T-helper 2 cell treated with Interferon-gamma antibody and Interleukin-4, amounts not matched to agents 100 ng/mL and 5 ng/mL, for 36 hours (primary cell): ENCODE data around the gene HOXA5. TPM values are rescaled to one million over a fixed set of nuclear protein-coding genes. Genes with fewer than 3 reads are reported as not detected.

ENCODE experiments used
- intact Hi-C: fragments of 100-400 bp; cut with micrococcal nuclease; formaldehyde crosslinking; loops from one replicate; pipeline ENCODE4 v1.15.1; 2023
- total RNA-seq: library from RNA; stranded (reverse); gene quantifications from 2 replicates; pipeline ENCODE4 v1.2.3, GENCODE V29; 2022

HOXA5 gene
- total RNA-seq, 1 donor from 2014 or later = not detected

DNA sequence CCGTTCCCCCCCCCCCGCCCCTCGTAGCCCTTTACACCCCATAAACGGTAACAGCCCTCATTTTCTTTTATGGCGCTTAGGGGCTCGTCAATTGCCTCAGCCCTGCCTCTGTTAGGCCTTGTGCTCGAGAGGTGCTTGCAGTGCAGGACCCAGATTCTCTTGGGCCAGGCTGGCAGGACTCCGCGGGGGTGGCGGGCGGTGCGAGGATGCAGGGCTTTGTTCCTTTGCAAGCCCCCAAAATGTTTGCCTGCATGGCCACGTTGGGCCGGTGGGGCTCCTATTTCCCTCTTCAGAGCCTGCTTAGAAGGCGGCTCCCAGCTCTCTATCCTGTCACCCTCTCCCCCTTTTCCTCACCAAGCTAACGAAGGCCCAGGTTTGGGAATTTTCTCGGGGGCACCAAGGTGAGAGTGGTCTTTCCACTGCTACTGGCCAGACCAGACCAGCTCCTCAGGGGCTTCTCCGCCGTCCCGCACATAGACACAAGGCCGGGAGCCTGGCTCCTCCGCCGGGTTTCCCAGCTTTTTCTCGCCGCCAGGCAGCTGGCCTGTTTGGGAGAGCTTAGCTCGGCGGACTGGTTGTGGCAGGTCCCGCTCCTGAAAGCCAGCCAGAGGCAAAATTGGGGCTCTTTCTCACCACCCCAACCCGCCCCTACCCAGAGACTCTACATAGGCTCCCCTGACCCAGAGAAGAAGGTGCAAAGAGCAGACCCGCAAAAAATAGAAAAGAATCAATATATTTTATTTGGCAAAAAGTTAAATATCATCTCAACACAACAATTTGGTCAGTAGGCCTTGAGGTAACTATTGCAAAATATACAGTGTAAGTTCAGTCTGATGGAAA is 18.5 kb upstream of the HOXA5 start:
- intact Hi-C loops = loop anchor here (1.0 to 5.0 kb wide), 7 partner anchors 65 to 1300 kb away; no protein-coding TSS in a partner anchor

DNA sequence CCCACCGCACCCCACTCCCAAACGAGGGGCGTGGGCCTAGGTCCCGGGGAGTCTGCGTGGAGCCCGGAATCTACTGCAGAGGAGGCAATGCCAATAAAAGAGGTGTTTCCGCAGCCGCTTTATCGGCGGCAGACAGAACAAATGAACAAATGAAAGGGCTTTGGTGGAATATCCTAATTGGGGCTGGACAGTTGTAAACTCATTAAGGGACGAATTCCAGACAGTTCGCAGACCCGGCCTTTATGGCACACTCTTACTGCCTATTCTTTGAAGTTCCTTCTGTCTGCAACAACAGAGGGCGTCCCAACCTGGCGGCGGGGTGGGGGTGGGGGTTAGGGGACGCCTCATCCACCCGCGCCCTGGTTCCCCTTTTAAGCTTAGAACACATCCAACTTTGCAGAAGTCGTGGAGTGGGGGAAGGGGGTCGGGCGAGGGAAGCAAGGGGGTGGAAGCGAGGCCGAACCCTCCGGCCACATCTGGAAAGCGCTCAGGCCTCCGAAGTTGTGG is 17.8 kb upstream of the HOXA5 start:
- intact Hi-C loops = loop anchor here (1.0 to 5.0 kb wide), 7 partner anchors 64 to 1299 kb away; no protein-coding TSS in a partner anchor

DNA sequence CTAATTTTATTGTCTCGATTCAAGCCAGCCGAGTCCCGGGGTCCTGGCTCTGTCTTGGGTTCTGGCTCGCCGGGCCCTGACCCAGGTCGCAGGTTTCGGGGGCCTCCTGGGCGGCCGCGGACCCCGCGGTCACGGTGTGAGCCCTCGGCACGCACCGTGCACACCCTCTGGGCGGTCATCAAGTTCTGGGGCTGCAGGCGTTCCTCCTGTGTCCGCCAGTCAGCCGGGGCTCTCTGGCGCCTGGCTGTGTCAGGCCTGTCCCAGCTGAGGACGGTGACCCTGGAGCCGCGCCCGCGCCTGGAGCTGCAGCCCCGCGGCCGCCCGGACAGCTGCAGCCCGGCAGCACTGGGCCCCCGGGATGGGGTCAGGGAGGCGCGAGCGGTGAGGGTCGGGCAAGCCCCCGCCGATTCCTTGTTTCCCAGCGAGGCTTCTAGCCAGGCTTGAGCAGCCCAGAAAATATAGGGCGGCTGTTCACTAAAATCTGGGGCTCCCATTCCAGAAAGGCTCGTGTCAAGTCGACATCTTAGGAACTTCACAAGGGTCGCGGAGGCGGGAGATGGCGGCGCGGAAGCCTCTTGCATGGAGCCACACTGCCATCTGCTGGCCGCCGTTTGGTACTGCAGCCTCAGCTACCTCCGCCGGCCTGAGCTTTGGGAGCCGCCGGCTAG is 17.2 kb upstream of the HOXA5 start:
- intact Hi-C loops = loop anchor here (1.0 to 5.0 kb wide), 8 partner anchors 10 to 1298 kb away; no protein-coding TSS in a partner anchor

DNA sequence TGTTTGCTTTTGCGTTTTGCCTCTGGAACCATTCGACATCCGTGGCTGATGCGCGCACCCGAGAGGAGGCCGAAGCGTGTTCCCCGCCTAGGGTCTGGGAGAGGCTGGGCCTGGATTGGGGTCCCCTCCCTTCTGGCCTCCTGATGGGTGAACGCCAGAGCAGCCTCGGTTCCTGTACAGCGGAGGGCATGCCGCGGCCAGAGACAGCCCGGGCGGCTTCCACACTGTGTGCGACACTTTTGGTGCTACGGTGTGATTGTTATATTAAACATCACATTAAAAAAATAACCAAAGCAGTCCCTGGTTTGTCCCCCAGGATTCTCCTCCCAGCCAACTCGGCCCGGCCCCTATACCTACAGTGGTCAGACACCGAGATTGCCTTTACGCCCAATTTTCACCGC is 16.7 kb upstream of the HOXA5 start:
- intact Hi-C loops = loop anchor here (1.0 to 5.0 kb wide), 4 partner anchors 10 to 1298 kb away; no protein-coding TSS in a partner anchor

DNA sequence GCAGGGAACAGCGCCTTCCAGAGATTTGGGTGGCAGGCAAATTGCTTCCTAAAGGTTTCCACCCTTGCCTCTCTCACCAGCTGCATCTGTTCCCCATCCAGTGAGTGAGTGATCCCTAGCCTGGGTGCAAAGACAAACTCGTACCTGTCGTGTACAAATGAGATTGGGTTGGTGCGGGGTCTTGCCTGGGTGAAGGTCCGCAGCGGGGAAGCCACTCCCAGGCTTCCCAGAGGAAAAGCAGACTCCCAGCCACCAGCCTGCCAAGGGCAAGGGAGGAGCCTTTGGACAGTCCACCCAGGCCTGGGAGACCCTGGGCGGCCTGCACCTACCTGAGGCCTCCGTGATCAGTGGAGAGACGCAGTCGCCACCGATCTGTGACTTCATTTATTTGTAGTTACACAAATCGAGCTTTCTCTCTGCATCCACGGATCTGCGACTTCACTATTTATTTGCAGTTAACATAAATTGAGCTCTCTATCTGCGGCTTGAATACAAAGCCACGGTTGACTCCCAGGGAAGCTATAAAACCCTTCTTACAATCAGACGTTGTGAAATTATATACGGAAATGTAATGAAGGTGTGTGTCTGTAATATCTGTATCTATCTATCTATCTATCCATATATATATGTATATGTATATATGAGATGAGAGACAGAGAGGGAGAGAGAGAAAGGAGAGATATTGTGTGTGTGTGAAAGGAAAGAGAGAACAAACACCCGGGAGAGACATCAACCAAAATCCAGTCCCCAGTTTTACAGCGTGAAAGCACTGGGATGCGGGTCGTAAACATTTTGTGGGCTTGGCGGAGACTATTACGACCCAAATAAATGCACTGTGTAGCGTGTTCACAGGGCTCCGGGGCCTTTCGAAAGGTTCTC is 16.0 kb upstream of the HOXA5 start:
- intact Hi-C loops = loop anchor here (1.0 to 5.0 kb wide), 5 partner anchors 9 to 1297 kb away; no protein-coding TSS in a partner anchor

DNA sequence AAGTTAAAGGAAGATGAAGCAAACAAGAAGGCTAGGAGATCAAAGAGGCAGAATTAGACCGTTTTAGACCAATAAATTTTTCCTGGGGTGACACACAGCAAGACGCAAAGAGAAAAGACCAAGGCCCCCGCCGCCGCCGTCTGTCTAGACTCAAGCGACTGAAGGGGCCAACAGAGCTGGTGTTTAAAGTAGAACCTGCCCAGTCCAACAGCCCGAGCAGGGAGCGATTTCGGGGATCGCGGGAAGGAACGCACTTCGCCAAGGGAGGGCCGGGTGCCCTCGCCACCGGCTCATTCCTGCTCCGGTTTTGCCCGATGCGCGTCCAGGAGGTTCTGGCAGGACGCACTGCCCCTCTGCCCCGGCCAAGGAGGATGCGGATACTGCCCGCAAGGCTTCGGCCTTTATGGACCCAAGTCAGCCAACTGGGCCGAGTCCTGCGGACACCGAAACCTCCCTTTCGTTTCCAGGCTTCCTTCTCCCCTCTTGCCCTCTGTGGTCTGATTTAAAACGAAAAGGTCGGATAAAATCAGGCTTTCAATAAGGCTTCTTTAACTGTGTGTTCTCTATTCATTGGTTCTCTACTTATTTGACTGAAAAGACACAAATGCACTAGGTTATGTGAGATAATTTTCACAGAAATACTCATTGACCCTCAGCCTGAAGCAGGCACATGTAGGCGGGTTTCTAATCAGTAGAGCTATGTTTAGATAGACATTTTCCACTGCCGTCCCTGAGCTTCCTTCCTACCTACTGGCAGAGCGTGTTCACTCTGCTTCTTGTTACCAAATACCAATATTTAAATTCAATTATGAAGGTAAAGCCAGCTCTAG is 15.2 kb upstream of the HOXA5 start:
- intact Hi-C loops = loop anchor here (2.0 kb wide), 1 partner anchor 14 kb away; no protein-coding TSS in a partner anchor

DNA sequence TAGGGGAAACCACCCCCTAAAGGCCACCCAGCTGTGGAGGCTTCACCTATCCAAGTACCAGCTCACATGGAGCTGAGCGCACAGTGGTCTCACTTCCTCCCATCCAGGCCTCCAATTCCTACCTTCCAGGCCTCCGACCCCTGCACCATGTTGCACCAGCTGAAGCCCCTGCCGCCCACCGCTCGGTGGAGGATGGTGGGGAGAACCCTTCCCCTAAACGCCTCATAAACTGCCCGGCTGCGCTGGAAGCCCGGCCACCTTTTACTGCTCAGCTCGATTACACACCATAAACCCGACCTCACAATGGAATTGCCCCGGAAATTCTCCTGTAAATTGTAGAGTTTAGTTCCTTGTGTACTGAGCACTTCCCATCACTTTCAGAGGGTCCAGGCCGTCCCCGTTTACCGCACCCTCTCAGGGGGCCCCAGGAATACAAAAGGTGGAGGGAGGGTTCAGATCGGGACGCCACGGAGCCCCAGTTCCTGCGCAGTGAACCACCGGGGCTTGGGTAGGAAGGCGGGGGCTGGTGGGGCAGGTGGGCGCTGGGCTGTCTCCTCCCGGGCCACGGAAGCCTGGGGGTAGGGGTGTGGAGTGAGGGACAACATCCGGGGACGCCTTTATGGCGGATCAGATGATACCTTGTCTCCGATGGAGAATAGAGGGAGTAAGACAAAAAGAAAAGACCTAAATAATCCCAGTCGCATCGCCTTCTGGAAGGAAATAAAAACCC is 14.4 kb upstream of the HOXA5 start:
- intact Hi-C loops = loop anchor here (1.0 to 2.0 kb wide), 3 partner anchors 8 to 27 kb away; partner anchors contain the start of gene HOXA11

DNA sequence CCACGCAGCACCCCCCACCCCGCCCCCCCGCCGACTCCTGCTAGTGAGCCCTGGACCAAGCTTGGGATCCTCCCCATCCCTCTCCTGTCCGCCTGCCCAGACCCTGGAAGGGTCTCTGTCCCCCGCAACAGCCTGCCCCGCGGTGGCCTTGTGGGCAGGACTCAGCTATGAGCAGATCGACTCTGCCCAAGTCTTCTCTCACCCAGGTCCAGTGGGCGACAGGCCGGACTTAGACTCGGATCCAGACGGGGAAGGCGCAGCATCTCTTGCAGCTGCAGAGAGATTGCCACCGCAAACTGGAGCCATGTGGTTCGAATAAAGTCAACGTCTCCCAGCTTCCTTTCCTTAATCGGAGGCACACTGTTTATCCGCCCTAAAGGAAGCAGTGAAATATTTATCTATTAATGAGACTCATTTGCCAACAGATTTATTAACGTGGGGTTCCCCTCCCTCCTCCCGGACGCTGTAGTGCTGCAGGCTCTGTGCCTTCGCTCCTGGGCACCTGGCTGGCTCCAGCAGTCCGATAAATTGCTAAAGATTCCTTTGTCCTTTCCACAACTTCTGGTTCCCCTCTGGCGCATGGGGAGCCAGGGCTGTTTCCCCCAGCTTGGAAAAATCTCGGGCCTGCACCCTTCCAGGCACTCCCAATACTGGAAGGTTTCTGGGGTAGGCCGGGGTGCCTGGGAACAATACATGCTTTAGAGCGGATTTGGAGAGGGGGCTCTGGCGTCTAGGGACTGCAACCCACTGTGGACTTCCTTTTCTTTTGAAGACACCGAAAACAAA is 13.6 kb upstream of the HOXA5 start:
- intact Hi-C loops = loop anchor here (1.0 to 2.0 kb wide), 2 partner anchors 9 to 28 kb away; partner anchors contain the start of gene HOXA11

DNA sequence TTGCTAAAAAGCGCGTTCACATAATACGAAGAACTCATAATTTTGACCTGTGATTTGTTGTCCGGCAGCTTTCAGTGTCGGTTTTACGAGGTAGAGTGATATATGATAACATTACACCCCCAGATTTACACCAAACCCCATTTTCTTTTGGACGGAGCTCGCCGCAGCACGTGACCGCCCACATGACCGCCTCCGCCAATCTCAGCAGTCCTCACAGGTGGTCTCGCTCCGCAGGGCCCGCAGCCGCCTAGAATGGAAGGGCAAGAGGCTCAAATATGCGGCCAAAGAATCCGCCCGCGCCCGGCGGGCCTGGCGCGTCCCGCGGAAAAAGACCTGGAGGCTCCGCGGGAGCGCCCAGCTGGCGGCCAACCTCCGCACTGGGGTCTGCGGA is 13.0 kb upstream of the HOXA5 start, which contains the start of gene HOXA7:
TSS of gene HOXA7 (minus strand) at position 168 of the 391 bp plus-strand sequence. CDS start at position 38, 130 bp downstream.
- intact Hi-C loops = loop anchor here (2.0 kb wide), 1 partner anchor 28 kb away; the partner anchor contains the start of gene HOXA11

DNA sequence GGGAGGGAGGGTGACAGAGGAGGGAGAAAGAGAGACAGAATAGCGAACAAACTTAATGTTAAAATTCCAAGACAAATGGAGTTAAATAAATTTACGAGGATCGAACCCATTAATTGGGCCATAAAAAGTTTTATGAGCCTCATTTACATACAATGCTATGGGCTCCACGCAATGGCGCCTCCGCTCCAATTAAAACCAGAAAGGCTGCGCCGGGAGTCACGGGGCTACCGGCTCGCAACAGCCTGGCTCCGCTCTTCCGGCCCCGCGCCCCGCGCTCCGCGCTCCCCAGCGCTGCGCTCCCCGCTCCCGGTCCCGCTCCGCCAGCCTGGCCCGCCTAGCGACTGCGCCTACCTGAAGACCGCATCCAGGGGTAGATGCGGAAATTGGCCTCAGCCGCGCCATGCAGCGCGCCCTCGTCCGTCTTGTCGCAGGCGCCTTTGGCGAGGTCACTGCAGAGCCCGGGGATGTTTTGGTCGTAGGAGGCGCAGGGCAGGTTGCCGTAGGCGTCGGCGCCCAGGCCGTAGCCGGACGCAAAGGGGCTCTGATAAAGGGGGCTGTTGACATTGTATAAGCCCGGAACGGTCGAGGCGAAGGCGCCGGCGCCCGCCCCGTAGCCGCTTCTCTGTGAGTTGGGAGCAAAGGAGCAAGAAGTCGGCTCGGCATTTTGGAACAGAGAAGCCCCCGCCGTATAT is 12.5 kb upstream of the HOXA5 start:
- intact Hi-C loops = loop anchor here (2.0 kb wide), 1 partner anchor 29 kb away; the partner anchor contains the start of gene HOXA11

DNA sequence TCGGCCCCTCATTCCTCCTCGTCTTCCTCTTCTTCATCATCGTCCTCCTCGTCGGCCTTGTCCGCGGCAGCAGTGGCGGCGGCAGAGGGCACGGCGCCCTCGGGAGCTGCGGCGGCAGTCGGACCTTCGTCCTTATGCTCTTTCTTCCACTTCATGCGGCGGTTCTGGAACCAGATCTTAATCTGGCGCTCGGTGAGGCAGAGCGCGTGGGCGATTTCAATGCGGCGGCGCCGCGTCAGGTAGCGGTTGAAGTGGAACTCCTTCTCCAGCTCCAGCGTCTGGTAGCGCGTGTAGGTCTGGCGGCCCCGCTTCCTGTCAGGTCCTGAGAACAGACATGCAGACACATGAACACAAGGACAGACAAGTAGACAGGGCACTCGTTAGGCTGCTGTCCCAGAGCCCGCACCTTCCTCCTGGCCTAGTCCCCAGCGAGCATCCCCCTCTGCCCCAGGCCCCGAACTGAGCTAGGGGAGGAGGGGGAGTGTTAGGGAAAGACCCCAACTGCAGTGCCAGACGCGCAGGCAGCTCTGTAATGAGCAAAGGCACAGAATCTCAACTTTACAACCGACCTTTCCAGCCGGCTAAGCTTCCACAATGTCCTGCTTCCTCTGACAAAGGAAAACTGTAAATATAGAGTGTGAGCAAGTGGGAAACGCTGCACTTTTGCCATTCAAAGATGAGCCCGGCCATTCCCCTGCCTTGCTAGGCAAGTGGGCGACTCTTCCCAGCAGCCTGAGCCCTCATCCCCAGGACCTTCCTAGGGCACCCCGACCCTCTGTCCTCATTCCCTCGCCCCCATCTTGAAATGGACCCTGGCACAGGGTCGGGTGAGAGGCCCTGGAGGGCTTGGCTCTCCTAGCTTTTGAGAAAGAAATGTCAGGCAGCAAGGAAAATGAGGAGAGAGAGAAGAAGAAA is 11.7 kb upstream of the HOXA5 start:
- intact Hi-C loops = no loop called here

DNA sequence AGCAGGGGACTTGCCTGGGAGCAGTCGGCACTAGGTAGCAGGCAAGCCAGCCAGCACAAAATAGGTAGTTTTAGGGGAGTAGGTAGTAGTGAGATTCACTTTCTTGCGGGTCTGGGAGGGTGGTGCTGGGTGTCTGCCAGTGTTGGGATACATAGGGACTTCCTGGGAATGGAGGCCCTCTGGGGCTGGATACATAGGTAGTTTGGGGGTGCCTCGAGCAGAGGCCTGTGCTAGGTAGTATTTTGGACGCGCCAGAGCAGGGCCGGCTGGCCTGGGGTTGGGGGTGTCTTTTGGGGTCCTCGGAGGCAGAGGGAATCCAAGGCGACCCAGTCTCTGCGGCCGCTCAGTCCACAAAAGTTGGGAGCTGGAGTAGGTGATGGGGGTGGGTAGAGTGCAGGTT is 10.9 kb upstream of the HOXA5 start:
- intact Hi-C loops = no loop called here

DNA sequence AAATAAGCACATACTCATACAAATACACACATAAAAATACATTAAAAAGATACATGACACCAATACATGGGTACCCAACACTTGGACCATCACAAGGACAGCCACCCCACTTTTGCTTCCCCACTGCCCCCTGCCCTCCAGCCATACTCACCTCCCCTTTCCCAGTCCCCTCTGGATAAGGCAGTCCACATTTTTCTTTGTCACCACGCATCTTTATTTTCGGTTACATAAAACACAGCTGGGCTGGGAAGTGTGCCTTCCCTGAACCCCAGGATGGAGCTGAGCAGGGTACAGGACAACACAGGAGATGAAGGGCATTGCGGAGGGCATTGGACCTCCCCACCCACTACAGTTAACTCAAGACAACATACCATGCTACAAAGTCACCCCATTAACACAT is 10.0 kb upstream of the HOXA5 start:
- intact Hi-C loops = no loop called here

DNA sequence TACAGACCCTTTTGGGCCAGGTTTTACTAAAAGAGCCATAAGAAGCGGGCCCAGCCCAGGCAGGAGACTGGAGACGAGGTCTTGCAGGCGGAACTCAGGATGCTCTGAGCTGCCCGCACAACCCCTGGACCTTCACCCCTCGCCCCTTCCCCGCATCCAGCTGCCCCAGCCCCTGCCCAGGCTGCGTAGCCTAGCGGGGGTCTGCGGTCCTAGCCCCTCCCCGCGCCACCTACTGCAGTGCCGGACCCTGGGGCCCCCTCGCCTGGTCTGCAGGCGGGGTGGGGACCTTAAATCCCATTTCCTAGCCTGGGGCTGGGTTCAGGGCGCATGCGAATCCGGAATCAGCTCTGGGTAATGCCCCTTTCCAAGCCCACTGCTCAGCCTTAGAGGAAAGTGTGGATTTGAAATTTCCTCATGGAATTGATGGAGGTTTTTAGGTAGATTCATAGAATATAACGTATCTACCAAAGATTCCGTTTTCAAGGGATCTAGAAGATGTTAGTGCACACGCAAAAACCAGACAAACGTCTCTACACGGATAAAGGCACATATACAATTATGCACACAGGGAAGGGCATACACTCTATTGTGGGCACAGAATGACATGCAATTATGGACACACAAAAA is 9.4 kb upstream of the HOXA5 start:
- intact Hi-C loops = no loop called here

DNA sequence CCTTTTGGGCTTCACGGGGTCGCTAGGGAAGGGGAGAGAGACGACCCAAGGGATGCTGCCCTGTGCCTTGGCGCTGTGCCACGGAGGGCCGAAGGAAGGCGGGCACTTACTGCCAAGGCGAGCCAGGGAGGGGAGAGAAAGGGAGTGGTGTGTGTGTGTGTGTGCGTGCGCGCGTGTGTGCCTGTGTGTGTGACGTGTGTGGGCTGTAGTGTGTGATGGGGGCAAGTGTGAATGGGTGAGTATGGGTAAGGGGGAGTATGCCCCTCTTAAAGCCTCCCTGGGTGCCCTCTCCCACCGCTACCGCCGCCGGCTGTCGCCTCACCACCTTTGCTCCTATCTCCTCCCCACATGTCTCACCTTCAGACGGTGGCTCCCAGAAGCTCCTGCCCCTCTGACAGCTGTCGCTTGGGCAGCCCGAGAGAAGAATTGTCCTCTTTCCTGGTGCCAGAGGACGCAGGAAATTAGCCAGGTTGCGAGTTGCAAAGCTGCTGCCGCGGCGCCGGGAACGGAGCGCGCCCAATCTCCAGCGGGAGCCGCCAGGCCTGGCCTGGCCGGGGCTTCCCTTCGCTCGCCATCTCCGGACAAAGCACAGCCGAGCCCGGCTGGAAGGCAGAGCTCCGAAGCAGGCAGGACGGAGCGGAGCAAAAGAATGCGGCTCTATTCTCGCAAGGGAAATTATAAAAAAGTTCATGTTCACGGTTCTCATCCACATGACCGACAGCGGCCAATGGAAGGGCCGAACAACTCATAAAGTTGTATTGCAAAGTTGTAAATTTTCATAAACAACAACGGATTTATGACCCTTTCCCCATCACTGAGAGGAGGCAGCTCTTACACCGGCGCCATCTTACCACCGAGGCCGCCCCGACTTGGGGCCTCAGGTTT is 8.7 kb upstream of the HOXA5 start, which contains the start of gene HOXA3:
TSS of gene HOXA3 (minus strand) at position 653 of the 885 bp plus-strand sequence. CDS start 41,943 bp downstream, outside the sequence.
- intact Hi-C loops = loop anchor here (2.0 kb wide), 2 partner anchors 15 to 55 kb away; no protein-coding TSS in a partner anchor
